ENCODE data around the gene KLRC4. TPM values are rescaled to one million over a fixed set of nuclear protein-coding genes. Genes with fewer than 3 reads are reported as not detected.

The KLRC4 gene
- 0.16 TPM in 1 of 2 replicates, not detected in the other for total RNA-seq

GRCh38 chr12:10409392-10409791 is at the start of gene KLRC4:
Gene KLRC4 (minus strand): TSS chr12:10409757. CDS start chr12:10409575, 182 bp downstream.

DNA sequence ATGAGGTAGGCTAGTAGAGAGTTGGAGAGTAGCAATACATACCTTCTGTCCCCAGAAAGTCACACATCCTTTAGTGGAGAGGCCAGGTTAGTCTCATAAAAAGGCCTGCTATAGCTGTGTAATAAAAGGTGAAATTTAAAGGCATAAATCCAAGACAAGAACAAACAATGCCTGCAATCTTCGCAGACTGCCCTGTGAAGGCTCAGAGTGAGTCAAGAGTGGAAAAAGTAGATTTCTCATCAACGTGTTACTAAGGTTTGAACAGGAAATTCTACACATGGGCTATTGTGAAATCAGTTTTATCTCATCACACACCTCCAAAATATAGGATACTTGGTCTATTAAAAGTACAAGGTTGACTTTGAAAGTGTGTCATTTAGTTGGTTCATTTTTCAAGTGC is 43.6 kb upstream of the KLRC4 start, which contains the start of gene KLRC1:
Gene KLRC1, minus strand, starts transcription at position 222 of the 400 bp plus-strand sequence. CDS start 2,221 bp downstream, outside the sequence.

DNA sequence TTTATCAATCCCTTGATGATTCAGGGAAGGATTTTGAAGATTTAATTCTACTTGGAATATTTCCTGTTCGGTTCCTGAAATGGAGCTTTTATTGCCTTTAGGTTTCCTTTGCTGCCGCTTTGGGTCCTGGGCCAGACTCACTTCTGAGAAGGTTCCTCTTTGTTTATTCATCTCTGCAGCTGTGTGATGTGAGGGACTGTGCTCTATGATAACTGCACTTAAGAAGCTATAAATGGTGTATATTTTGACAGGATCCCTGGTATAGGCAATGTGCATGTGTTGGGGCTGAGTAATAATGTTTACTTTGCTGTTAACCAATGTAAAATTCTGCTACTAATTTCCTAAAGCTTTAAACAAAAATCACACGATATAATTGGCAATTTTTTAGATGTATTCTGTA is 26.3 kb upstream of the KLRC4 start, which contains the start of gene KLRC2:
Gene KLRC2, minus strand, starts transcription at position 195 of the 400 bp plus-strand sequence. Its CDS starts 24 bp downstream, at position 171.

GRCh38 chr12:10420334-10420733 is 10.8 kb upstream of the KLRC4 start, which contains the start of gene KLRC3:
Gene KLRC3 (minus strand): TSS chr12:10420595. CDS start chr12:10420550, 45 bp downstream.

GRCh38 chr12:10389904-10390303 is 19.7 kb downstream of the KLRC4 start, which contains the start of gene KLRK1:
Gene KLRK1 (minus strand): TSS chr12:10390041. CDS start chr12:10388810, 1,231 bp downstream.

Other genes with a start within 250 kb of the KLRC4 start
- gene OLR1, start 237.6 kb downstream of the KLRC4 start, total RNA-seq = 0.51 and 1.5 TPM in 2 replicates
- gene TMEM52B, start 230.7 kb downstream of the KLRC4 start, total RNA-seq = 1.3 TPM in 1 of 2 replicates, not detected in the other
- gene GABARAPL1, start 196.9 kb downstream of the KLRC4 start, total RNA-seq = 21.0 and 94.1 TPM in 2 replicates
- gene KLRD1, start 101.9 kb downstream of the KLRC4 start, total RNA-seq = 0.13 TPM in 1 of 2 replicates, not detected in the other
- gene KLRK1, start 19.7 kb downstream of the KLRC4 start, total RNA-seq = 0.16 TPM in 1 of 2 replicates, not detected in the other
- gene KLRC3, start 10.8 kb upstream of the KLRC4 start, total RNA-seq = 0.13 TPM in 1 of 2 replicates, not detected in the other
- gene KLRC2, start 26.3 kb upstream of the KLRC4 start, total RNA-seq = not detected in 2 replicates
- gene KLRC1, start 43.6 kb upstream of the KLRC4 start, total RNA-seq = not detected in 2 replicates
- 0.38 and 5.4 TPM in 2 replicates for gene EIF2S3B, start 96.1 kb upstream of the KLRC4 start, total RNA-seq
- gene MAGOHB, start 203.9 kb upstream of the KLRC4 start, total RNA-seq = 9.4 and 19.7 TPM in 2 replicates

All from mesangial cell (primary cell).